ENCODE results near the gene GRK4.
"Not testable (repeated sequence)": the region's sequence is repeated elsewhere in the genome, so short reads cannot be mapped to it uniquely, and the experiment has no call there.

GRK4 gene

DNA sequence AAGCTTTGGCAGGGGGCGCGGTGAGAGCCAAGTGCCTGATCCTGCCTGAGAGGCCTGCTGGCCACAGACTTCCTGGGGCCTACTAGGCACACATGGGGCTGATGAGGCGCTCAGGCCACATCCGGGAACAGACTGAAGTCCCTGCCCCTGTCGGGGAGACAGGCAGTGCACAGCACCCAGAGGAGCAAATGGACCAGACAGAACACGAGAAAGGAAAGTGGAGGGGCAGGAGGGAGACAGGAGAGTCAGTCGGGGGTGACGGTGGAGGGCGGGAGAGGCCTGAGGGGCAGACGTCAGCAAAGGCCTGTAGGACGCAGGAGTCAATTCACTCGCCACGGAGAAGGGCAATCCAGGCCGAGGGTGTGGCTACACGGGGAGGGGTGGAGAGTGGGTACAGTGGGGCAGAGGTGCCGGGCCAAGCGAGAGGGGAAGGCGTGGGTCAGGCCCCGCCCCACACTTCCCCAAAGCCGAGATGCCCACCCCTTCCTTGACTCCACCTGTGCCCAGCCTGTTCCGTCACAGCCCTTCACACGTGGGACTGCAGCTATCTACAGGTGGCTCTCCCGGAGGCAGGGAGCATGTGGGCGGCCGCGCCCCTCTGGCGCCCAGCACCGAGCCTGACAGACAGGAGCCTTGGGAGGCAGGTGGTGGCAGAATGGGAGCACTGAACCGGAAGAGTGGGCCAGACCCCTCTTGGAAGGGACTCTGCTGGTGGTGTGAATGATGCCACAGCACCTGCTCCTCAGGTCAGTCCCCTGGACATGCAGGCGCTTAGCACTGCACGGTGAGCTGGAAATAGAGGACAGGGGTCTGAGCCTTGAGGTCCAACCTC, 20.6 kb upstream of the GRK4 start:
- Histone ChIP-seq H3K27ac (ENCODE audit: insufficient read depth, low read depth, low read length, poor library complexity, severe bottlenecking) (no peak overlapping the region), H3K9me3 (ENCODE audit: control insufficient read depth, low read length) (no peaks in the 10 kb centered on the region), H3K4me1 (ENCODE audit: control insufficient read depth, insufficient read depth, low read length) (no peaks in the 10 kb centered on the region), H3K27me3 (ENCODE audit: control insufficient read depth, insufficient read depth, low read length, poor library complexity, severe bottlenecking) (no peaks in the 10 kb centered on the region), H3K4me3 (ENCODE audit: insufficient read depth, low read depth, low read length) (no peak overlapping the region), H3K36me3 (ENCODE audit: control insufficient read depth, insufficient read depth, low read length) (peaks cover 63% of the 10 kb centered on the region)
- WGBS, 2 experiments = 91 to 92% methylated on average over 31 of the region's 31 CpGs

DNA sequence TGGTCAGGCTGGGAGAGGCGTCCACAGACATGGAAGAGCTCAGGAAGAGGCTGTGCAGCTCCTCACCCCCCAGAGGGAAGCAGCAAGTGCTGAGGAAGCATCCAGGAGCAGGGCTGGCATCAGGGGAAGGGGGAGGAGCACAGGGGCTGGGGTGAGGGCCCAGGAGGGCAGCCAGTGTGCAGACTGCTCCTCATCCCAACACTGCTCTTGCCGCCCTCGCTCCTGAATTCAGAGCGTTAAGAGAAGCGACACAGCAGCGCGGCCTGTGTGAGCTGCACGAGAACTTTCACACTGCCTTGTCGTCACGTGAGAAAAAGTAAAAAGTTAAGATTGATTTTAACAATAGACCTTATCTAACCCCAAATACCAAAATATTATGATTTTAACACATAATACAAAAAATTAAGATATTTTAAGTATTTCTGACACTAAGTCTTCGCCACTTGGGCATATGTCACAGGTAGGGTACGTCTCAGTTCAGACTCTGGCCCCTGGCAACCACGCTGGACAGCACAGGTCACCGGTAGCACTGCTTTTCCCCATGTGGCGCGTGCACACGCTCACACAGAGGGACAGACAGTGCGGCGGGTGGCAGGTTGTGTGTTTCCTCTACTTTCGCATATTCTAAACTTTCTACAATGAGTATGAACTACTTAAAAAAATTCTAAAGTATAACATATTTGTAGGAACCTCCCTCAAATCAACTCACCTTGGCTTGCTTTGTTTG, 19.8 kb upstream of the GRK4 start:
- no peaks in the 10 kb centered on the region for H3K9me3 ChIP-seq (ENCODE audit: control insufficient read depth, low read length)
- no peaks in the 10 kb centered on the region for H3K4me1 ChIP-seq (ENCODE audit: control insufficient read depth, insufficient read depth, low read length)
- no peaks in the 10 kb centered on the region for H3K27me3 ChIP-seq (ENCODE audit: control insufficient read depth, insufficient read depth, low read length, poor library complexity, severe bottlenecking)
- H3K27ac ChIP-seq (ENCODE audit: insufficient read depth, low read depth, low read length, poor library complexity, severe bottlenecking) = no peak overlapping the region
- 95 to 98% methylated on average over 17 to 19 of the region's 20 CpGs for WGBS, 2 experiments
- peaks cover 70% of the 10 kb centered on the region for H3K36me3 ChIP-seq (ENCODE audit: control insufficient read depth, insufficient read depth, low read length)
- no peak overlapping the region for H3K4me3 ChIP-seq (ENCODE audit: insufficient read depth, low read depth, low read length)

DNA sequence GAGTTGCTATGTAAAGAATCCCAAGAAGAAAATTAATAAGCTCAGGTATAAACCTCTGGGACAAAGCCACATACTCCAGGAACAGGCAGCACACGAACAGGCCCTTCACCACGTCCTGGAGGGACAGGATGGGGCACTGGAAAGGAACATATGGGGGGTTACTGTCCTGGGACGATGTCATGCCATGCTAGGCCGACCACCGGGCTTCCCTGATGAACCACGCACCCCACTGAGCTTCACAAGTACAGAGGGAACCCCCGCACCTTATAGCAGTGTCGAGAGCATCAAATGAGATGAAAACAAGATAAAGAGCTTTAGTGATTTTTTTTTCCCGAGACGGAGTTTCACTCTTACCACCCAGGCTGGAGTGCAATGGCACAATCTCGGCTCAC, 19.3 kb upstream of the GRK4 start:
- WGBS, 2 experiments = 93 to 95% methylated on average over 11 of the region's 11 CpGs
- H3K27ac ChIP-seq (ENCODE audit: insufficient read depth, low read depth, low read length, poor library complexity, severe bottlenecking) = no peak overlapping the region
- peaks cover 65% of the 10 kb centered on the region for H3K36me3 ChIP-seq (ENCODE audit: control insufficient read depth, insufficient read depth, low read length)
- H3K4me3 ChIP-seq (ENCODE audit: insufficient read depth, low read depth, low read length) = no peak overlapping the region
- no peaks in the 10 kb centered on the region for H3K4me1 ChIP-seq (ENCODE audit: control insufficient read depth, insufficient read depth, low read length)
- H3K27me3 ChIP-seq (ENCODE audit: control insufficient read depth, insufficient read depth, low read length, poor library complexity, severe bottlenecking) = no peaks in the 10 kb centered on the region
- no peaks in the 10 kb centered on the region for H3K9me3 ChIP-seq (ENCODE audit: control insufficient read depth, low read length)

DNA sequence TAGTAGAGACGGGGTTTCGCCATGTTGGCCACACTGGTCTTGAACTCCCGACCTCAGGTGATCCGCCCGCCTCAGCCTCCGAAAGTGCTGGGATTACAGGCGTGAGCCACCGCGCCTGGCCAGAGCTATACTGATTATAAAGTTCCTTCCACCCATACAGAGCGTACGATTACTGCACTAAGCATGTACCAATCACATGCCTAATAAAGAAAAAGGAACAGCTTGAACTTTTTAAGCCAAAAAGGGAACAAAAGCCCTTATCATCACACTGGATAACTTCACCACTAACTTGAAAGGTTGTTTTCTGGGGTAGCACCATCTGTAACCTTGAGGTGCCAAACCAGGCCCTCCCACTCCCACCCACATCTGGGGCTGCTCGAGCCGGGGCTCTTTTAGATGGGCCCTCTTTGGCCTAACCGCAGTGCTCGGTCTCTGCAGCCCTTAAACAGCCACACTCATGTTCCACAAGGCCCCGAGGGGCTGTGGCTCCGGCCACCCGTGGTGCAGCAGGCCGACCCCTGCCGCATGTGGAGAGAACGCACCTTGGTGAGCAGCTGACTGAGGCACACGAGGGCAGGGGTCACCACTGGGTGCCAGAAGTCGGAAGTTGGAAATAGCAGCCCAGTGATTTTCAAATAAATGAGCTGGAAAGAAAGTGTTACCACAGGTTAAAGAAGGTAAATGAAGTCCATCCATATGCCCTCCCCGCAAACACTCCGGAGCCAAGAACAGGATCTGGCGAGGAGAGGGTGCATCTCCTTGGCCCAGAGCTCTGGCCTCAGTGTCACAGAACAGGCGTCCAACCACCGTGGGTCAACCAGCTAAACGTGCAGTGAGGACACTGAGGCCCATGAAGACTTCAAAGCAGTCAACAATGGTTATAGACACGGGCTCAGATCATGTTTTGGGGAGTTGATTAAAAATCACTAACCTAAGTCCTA, 18.5 kb upstream of the GRK4 start:
- Histone ChIP-seq H3K4me3 (ENCODE audit: insufficient read depth, low read depth, low read length) (no peak overlapping the region), H3K36me3 (ENCODE audit: control insufficient read depth, insufficient read depth, low read length) (peaks cover 62% of the 10 kb centered on the region)
- WGBS, 2 experiments = 94% methylated on average over 30 of the region's 30 CpGs

DNA sequence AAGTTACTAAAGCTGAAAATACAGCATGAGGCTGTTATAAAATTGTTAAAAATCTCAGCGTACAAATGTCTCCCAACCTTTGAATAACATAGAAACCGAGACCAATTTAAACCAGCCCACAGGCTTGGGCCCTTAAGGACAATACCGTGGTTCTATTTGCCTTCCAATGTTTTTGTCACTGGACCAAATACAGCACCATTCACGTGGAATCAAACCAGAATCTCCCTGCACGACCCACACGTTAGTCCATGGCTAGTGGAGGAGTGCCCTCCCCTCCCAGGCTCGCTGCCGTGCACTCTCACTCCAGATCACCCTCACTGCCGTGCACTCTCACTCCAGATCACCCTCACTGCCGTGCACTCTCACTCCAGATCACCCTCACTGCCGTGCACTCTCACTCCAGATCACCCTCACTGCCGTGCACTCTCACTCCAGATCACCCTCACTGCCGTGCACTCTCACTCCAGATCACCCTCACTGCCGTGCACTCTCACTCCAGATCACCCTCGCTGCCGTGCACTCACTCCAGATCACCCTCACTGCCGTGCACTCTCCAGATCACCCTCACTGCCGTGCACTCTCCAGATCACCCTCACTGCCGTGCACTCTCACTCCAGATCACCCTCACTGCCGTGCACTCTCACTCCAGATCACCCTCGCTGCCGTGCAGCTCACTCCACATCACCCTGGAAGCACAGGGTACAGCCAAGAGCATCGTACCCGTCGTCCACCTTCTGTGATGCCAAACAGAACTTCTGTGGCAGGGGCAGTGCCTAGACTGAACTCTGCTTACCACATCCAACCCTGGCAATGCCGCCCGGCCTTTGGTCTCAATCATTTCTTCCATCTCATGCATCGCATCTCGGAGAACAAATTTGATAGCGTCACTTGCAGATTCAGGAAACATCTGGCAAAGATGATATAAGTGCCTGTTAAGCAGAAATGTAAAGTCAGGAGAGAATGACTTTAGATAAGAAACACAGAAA, 17.5 kb upstream of the GRK4 start:
- H3K27me3 ChIP-seq (ENCODE audit: control insufficient read depth, insufficient read depth, low read length, poor library complexity, severe bottlenecking); H3K4me3 ChIP-seq (ENCODE audit: insufficient read depth, low read depth, low read length); H3K27ac ChIP-seq (ENCODE audit: insufficient read depth, low read depth, low read length, poor library complexity, severe bottlenecking); H3K4me1 ChIP-seq (ENCODE audit: control insufficient read depth, insufficient read depth, low read length); H3K9me3 ChIP-seq (ENCODE audit: control insufficient read depth, low read length): not testable (repeated sequence)
- peaks cover 63% of the 10 kb centered on the region for H3K36me3 ChIP-seq (ENCODE audit: control insufficient read depth, insufficient read depth, low read length)
- 94 to 95% methylated on average over 28 of the region's 30 CpGs for WGBS, 2 experiments

More for the DNA sequence above, 18.5 kb upstream of the GRK4 start:
- Histone ChIP-seq H3K27ac (ENCODE audit: insufficient read depth, low read depth, low read length, poor library complexity, severe bottlenecking) (no peak overlapping the region), H3K9me3 (ENCODE audit: control insufficient read depth, low read length) (no peaks in the 10 kb centered on the region), H3K4me1 (ENCODE audit: control insufficient read depth, insufficient read depth, low read length) (no peaks in the 10 kb centered on the region), H3K27me3 (ENCODE audit: control insufficient read depth, insufficient read depth, low read length, poor library complexity, severe bottlenecking) (no peaks in the 10 kb centered on the region)

DNA sequence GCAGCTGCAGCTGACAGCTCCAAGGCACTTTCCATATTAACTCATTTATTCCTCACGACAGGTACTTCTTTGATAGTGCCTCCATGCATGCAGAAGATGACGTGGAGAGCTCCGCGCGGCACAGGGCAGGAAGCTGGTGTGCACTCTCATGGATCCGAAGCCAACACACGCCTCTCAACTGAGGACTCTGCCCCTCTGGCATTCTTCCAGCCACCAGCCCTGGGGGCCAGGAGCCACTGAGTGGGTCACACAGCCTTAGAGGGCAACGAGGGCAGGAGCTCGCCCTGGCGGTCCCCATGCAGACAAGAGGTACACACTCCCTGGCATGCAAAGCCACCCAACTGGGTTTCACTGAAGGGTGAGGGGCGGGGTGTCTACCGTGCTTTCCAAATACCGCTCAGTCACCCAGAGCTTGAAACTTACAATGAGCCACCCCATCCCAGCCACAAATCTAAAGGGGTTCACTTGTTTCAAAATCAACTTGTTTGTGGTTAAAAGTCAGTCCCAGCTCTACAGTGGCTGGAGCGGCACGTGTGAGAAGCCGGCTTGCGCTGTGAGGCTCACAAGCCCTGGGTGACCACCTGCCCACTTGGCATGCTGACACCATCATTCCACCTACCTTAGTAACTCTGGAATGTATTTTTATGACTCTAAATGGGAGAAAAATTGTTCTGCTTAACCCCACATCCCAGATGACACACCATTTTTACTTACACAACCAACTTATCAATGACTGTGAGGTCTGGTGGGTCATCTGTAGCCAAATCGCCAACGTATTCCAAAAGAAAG, 16.4 kb upstream of the GRK4 start:
- H3K36me3 ChIP-seq (ENCODE audit: control insufficient read depth, insufficient read depth, low read length) = peaks cover 62% of the 10 kb centered on the region
- H3K4me1 ChIP-seq (ENCODE audit: control insufficient read depth, insufficient read depth, low read length) = no peaks in the 10 kb centered on the region
- WGBS, 2 experiments = 95 to 98% methylated on average over 19 of the region's 19 CpGs

DNA sequence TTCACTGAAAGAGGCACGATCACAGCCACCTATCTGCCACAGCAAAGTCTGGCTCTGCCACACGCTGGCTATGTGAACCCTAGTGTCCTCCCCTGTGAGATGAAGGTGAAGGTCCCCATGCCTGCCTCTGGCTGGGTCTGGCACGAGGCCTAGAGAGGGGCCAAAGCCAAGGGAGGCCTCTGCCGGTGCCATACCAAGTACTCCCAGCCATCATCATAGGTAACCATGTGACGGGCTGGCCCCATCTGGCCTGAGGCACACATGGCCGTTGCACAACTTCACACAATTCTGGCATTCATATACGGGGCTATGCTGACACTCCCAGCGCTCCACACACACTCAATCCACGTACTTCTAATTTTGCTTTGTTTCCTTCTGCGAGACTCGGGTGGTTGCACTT, 15.4 kb upstream of the GRK4 start:
- H3K27me3 ChIP-seq (ENCODE audit: control insufficient read depth, insufficient read depth, low read length, poor library complexity, severe bottlenecking) = no peaks in the 10 kb centered on the region
- H3K9me3 ChIP-seq (ENCODE audit: control insufficient read depth, low read length) = no peaks in the 10 kb centered on the region
- H3K27ac ChIP-seq (ENCODE audit: insufficient read depth, low read depth, low read length, poor library complexity, severe bottlenecking) = no peak overlapping the region
- H3K4me1 ChIP-seq (ENCODE audit: control insufficient read depth, insufficient read depth, low read length) = no peaks in the 10 kb centered on the region
- 90 to 93% methylated on average over 11 of the region's 11 CpGs for WGBS, 2 experiments
- no peak overlapping the region for H3K4me3 ChIP-seq (ENCODE audit: insufficient read depth, low read depth, low read length)
- peaks cover 60% of the 10 kb centered on the region for H3K36me3 ChIP-seq (ENCODE audit: control insufficient read depth, insufficient read depth, low read length)

More for the DNA sequence above, 16.4 kb upstream of the GRK4 start:
- Histone ChIP-seq H3K27ac (ENCODE audit: insufficient read depth, low read depth, low read length, poor library complexity, severe bottlenecking) (no peak overlapping the region), H3K9me3 (ENCODE audit: control insufficient read depth, low read length) (no peaks in the 10 kb centered on the region), H3K4me3 (ENCODE audit: insufficient read depth, low read depth, low read length) (no peak overlapping the region), H3K27me3 (ENCODE audit: control insufficient read depth, insufficient read depth, low read length, poor library complexity, severe bottlenecking) (no peaks in the 10 kb centered on the region)

DNA sequence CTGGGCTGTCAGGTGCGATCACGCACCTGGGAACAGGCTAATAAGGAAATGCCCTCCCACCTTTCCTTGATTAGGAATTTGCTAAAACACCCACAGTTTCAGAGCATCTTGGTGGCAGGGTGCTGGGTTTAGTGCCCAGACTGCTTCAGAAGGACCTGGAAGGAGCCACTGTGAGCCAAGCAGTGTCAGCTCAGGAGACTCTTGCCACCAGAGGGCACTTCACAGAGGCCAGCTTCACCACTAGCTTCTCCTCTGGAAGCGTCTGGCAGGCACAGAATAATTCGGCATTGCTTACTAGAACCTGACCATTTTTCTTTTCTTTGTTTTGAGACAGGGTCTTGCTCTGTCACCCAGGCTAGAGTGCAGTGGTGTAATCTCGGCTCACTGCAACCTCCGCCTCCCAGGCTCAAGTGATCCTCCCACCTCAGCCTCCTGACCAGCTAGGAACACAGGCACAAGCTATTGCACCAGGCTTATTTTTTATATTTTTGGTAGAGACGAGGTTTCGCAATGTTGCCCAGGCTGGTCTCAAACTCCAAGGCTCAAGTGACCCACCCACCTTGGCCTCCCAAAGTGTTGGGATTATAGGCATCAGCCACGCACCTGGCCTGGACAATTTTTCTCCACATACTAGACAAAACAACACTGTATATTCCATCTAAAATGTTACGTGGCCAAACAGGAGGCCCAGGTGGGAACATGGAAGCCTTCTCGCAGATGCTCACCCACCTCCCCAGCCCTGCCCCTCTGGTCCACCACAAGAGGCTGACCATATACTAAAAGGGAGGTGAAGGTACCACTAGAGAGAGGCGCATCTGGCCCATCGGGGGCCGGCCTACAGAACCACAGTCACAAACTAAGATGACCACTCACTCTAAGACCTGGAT, 14.2 kb upstream of the GRK4 start:
- Histone ChIP-seq H3K4me3 (ENCODE audit: insufficient read depth, low read depth, low read length) (no peak overlapping the region), H3K36me3 (ENCODE audit: control insufficient read depth, insufficient read depth, low read length) (peaks cover 59% of the 10 kb centered on the region), H3K27me3 (ENCODE audit: control insufficient read depth, insufficient read depth, low read length, poor library complexity, severe bottlenecking) (no peaks in the 10 kb centered on the region), H3K27ac (ENCODE audit: insufficient read depth, low read depth, low read length, poor library complexity, severe bottlenecking) (no peak overlapping the region), H3K4me1 (ENCODE audit: control insufficient read depth, insufficient read depth, low read length) (no peaks in the 10 kb centered on the region), H3K9me3 (ENCODE audit: control insufficient read depth, low read length) (no peaks in the 10 kb centered on the region)
- 93 to 94% methylated on average over 14 of the region's 14 CpGs for WGBS, 2 experiments

Data from ectodermal cell (in vitro differentiated cells).